Kidney (tissue), 14 donors: ENCODE results near the gene ESAM. TPM values are rescaled to one million over a fixed set of nuclear protein-coding genes. Genes with fewer than 3 reads are reported as not detected.

ENCODE experiments used
- DNase-seq, 5 donors: peaks; one replicate each; pipeline ENCODE4 v3.0.0-alpha.2; 2013 to 2020
- FAIRE-seq: peaks from 2 replicates; lab custom pipeline; 2012; peaks lifted over from hg19 to GRCh38; lab: Jason Lieb, UNC
- H3K27ac ChIP-seq, 2 donors: one replicate each; pipeline ENCODE4 v1.7.0; 2013; ENCODE audit warnings: low read depth in 2 of 2, low read length in 2 of 2, inconsistent platforms in 1 of 2
- H3K27me3 ChIP-seq: one replicate; pipeline ENCODE4 v1.7.1; 2013; ENCODE audit warnings: low read length, inconsistent platforms; ENCODE audit not compliant: control insufficient read depth, insufficient read depth
- H3K36me3 ChIP-seq, 3 donors: one replicate each; pipeline versions ENCODE4 v1.7.0 to v1.7.1; 2013; ENCODE audit warnings: low read length in 3 of 3, control low read depth in 1 of 3, inconsistent platforms in 1 of 3; ENCODE audit not compliant: insufficient read depth in 3 of 3, control insufficient read depth in 2 of 3
- H3K4me1 ChIP-seq, 3 donors: one replicate each; pipeline versions ENCODE4 v1.7.0 to v1.7.1; 2013; ENCODE audit warnings: low read length in 3 of 3, inconsistent platforms in 1 of 3, low read depth in 1 of 3; ENCODE audit not compliant: control insufficient read depth in 2 of 3, insufficient read depth in 2 of 3
- H3K4me3 ChIP-seq, 3 donors: one replicate each; pipeline versions ENCODE4 v1.7.0 to v1.8.1; 2013; ENCODE audit warnings: low read length in 3 of 3, control low read depth in 1 of 3, inconsistent platforms in 1 of 3
- H3K9ac ChIP-seq, 3 donors: one replicate each; pipeline versions ENCODE4 v1.7.0 to v1.7.1; 2013; ENCODE audit warnings: low read length in 3 of 3, control low read depth in 1 of 3, inconsistent platforms in 1 of 3
- H3K9me3 ChIP-seq, 3 donors: one replicate each; pipeline versions ENCODE4 v1.7.0 to v1.7.1; 2013; ENCODE audit warnings: low read length in 3 of 3, control low read depth in 1 of 3, inconsistent platforms in 1 of 3; ENCODE audit not compliant: control insufficient read depth in 2 of 3, insufficient read depth in 1 of 3
- CTCF ChIP-seq: IDR thresholded peaks from 3 replicates; pipeline ENCODE4 v1.5.1; 2012; ENCODE audit warnings: mild to moderate bottlenecking, moderate library complexity, borderline replicate concordance; ENCODE audit not compliant: insufficient read depth; ENCODE audit errors: extremely low read depth
- intact Hi-C: fragments of 100-400 bp; cut with DNase I; formaldehyde crosslinking; loops from one replicate; pipeline ENCODE4 v1.11.1; 2022
- polyA plus RNA-seq: library from polyadenylated mRNA; stranded (reverse); fragments of 350-450 nt; fragmentation: Illumina TruSeq; extraction: RNeasy Lipid Tissue Mini Kit (QIAGEN cat#74804); gene quantifications from one replicate; pipeline ENCODE4 v1.2.3, GENCODE V29; 2014; ENCODE audit warnings: low read depth, low replicate concordance; ENCODE audit not compliant: insufficient read depth
- total RNA-seq: library from RNA; stranded (reverse); fragmentation: NEBNext Ultra II Directional; extraction: Animal tissue kit (Norgen Biotek cat#: 25700); gene quantifications from one replicate; pipeline ENCODE4 v1.2.1, GENCODE V29; 2021
- donor health status: control.
- donor health status: control.
- donor health status: control.
- donor health status: control.
- donor health status: control.
- donor health status: DM: yes; HTN: yes; CAD: no.
- donor health status: Normal renal cell carcinoma (clear cell type).

ESAM gene
- total and polyA plus RNA-seq, 2 donors from 2014 or later: 63.0 to 85.8 TPM

- H3K9ac ChIP-seq: no peak overlapping the region
- no peaks in the 10 kb centered on the region for H3K36me3 ChIP-seq
- no peak overlapping the region for H3K27ac ChIP-seq
- peak overlapping the region; percentile 34 to 63 (median 56) for H3K4me3 ChIP-seq
- peaks cover 32% of the 10 kb centered on the region for H3K27me3 ChIP-seq
- intact Hi-C loops: no loop called here
- peaks cover 0 to 10% (median 5%) of the 10 kb centered on the region in 3 donors for H3K4me1 ChIP-seq
- TF ChIP-seq CTCF: peak; percentile 35
- H3K9me3 ChIP-seq: no peaks in the 10 kb centered on the region
- FAIRE-seq (no peak), DNase-seq (peak in 4 of 5 donors; percentile 29 to 82 (median 52))
Measured at GRCh38 chr11:124740277-124740882, 21.7 kb downstream of the ESAM start.

GRCh38 chr11:124739479-124740276, 22.4 kb downstream of the ESAM start, which contains the start of gene NRGN:
Gene NRGN, plus strand, starts transcription at chr11:124739942. Its CDS starts 143 bp downstream, at chr11:124740085.
- intact Hi-C loops: no loop called here
- Histone ChIP-seq H3K4me1 (peaks cover 0 to 10% (median 5%) of the 10 kb centered on the region in 3 donors), H3K9ac (peak within 1 kb of the TSS in 1 of 3 donors; percentile 8), H3K9me3 (no peaks in the 10 kb centered on the region), H3K4me3 (peak within 1 kb of the TSS; percentile 45 to 63 (median 56)), H3K27ac (no peak within 1 kb of the TSS), H3K36me3 (no peaks in the 10 kb centered on the region), H3K27me3 (peaks cover 27% of the 10 kb centered on the region)
- FAIRE-seq (peak; percentile 21), DNase-seq (peak; percentile 96 to 98 (median 97))
- TF ChIP-seq CTCF: no peak

GRCh38 chr11:124738713-124739478, 23.2 kb downstream of the ESAM start:
- FAIRE-seq (no peak), DNase-seq (peak in 1 of 5 donors; percentile 39)
- no peak for TF ChIP-seq CTCF
- Histone ChIP-seq H3K9me3 (no peaks in the 10 kb centered on the region), H3K9ac (peak overlapping the region in 1 of 3 donors; percentile 8), H3K27ac (no peak overlapping the region), H3K4me1 (peaks cover 0 to 10% (median 5%) of the 10 kb centered on the region in 3 donors), H3K4me3 (peak overlapping the region in 2 of 3 donors; percentile 40 to 45), H3K27me3 (peaks cover 21% of the 10 kb centered on the region), H3K36me3 (no peaks in the 10 kb centered on the region)
- intact Hi-C loops: no loop called here
